GM18861 (cell line): ENCODE data around the gene MMS19.
A peak's percentile ranks its signal among the peaks of the same experiment; 100 is the strongest.
"Not testable (repeated sequence)": the region's sequence is repeated elsewhere in the genome, so short reads cannot be mapped to it uniquely, and the experiment has no call there.

ENCODE experiments used
- ATAC-seq: cut with Tn5 transposase; IDR thresholded peaks from one replicate; pipeline ENCODE4 v1.9.1; 2021; ENCODE audit not compliant: unreplicated experiment

The MMS19 gene

DNA sequence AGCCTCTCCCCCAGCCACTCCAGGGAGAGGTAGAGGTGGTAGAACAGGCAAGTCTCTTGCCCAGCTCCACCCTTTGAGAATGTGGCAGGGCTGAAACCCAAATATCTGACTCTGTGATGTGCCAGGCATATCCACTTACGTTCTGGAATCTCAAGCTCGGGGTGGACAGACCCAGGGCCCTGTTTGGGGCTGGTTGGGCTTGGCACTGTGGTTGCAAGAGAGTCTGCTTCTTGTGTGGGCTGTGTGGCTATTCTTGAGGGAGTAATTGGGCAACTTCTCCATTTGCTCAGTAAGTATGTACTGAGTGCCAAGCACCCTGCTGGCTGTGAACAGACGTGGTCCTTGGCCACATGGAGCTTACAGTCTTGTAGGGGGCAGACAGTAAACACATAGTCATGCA lies 5.2 kb upstream of the MMS19 start:
- no peak for ATAC-seq

DNA sequence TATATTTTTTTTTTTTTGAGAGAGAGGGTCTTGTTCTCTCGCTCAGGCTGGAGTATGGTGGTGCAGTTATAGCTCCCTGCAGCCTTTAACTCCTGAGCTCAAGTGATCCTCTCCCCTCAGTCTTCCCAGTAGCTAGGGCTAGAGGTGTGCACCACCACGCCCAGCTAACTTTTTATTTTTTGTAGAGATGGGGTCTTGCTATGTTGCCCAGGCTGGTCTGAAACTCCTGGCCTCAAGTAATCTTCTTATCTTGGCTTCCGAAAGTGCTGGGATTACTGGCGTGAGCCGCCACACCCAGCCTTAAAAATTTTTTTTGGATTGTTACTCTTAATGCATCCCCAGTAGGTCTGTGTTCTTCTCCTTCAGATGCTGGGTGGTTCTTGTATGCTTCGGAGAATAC lies 4.7 kb upstream of the MMS19 start:
- no peak for ATAC-seq

DNA sequence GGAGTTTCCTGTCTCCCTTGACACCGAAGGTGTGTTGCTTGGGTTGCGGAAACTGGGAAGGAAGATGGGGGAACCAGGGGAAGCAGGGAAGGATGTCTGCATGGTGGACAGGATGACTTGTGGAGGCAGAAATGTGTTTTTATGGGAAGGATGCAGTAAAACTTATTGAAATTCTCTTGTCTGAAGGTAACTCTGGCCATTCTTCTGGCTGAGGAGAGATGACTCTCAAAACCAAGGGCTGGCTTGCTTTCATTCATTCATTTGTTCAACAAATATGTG lies 2.0 kb upstream of the MMS19 start:
- no peak for ATAC-seq

- ATAC-seq: no peak
Measured at GRCh38 chr10:97499561-97500296, 1.5 kb upstream of the MMS19 start.

DNA sequence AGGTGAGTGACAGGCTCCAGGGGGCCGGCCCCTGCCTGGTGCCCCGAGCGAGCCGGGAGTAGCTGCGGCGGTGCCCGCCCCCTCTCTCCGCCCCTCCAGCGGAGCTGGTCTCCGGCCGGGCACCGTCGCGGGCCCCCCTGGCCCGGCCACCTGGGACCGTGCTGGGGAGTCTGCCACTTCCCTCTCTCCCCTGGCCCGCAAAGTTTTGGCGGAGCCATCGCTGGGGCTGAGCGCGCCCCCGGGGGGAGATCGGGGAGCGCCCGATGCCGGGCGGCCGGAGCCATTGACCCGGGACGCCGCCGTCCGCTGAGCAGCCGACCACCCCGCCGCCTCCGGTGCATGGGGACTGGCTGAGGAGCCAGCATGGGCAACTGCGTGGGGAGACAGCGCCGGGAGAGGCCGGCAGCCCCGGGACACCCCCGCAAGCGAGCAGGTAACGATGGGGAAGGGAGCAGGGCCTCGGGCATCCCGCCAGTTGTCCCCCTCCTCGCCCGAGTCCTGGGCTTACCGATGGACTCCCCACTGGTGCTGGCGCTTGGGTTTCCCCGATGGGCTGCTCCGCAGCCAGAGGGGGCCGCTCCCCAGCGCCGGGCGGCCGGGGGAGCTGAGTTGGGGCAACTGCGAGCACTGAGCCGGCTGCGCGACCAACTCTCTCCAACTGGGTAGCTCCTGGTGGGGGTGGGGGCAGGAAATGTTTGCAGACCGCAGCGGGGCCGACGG lies 779 bp upstream of the MMS19 start, which contains the start of gene UBTD1:
TSS of gene UBTD1 (plus strand) at position 84 of the 720 bp plus-strand sequence. CDS start at position 364, 280 bp downstream.
- ATAC-seq: no peak

GRCh38 chr10:97497572-97498075 lies 598 bp downstream of the MMS19 start:
- peak; percentile 22 for ATAC-seq

DNA sequence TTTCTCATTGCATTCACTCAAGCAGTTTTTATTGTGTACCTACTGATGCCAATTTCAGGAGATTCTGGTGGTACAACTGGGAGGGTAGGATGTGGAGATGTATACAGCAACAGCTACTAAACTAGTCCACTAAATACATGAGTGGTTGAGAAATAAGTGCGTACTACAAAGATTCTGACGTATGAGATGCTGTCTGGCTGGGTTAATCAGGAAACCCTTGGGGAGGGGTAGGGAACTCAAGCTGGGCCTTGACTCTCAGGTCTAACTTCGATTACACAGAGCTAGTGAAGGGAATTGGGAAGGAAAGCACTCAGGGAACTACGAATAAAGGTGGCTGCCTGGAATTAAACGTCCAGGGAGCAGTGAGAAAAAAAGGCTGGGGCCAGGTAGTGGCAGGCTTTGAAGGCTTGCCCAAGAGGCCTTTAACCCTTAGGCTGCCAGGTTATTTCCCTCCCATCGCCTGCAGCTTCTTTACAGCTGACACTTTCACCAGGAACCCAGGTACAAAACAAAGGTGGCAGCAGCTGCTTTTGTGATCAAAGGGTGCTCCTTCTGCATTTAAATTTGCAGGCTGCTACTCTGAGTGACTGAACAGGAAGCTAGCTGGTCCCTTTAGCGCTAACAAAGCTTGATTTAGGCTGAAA lies 3.2 kb downstream of the MMS19 start:
- no peak for ATAC-seq

GRCh38 chr10:97494151-97494550 lies 4.1 kb downstream of the MMS19 start:
- ATAC-seq: no peak

DNA sequence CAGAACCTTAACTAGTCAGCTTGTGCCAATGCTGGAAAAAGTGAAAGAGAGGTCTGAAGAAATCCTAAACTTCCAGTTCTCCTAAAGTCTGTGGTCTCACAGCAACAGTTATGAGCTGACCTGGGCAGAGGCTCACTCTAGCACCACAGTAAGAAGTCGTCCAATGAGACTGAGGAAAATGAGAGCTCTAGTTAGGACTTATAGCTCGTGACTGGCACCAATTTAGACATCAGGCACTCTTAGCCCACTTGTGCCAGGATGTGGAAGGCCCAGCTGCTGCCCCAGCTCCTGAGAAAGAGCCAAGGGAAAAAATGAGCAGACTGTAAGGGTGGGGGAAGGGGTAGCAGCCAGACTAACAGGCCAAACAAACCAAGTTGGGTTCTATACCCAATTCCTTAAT lies 7.6 kb downstream of the MMS19 start:
- ATAC-seq: no peak

- no peak for ATAC-seq
Measured at GRCh38 chr10:97485647-97486281, 12.5 kb downstream of the MMS19 start.

GRCh38 chr10:97483921-97484320 lies 14.3 kb downstream of the MMS19 start:
- no peak for ATAC-seq

GRCh38 chr10:97483506-97483905 lies 14.7 kb downstream of the MMS19 start:
- ATAC-seq: no peak

GRCh38 chr10:97482381-97482780 lies 15.8 kb downstream of the MMS19 start:
- ATAC-seq: no peak

- ATAC-seq: no peak
Measured at GRCh38 chr10:97481071-97481470, 17.2 kb downstream of the MMS19 start.

- ATAC-seq: no peak
Measured at GRCh38 chr10:97479939-97480338, 18.3 kb downstream of the MMS19 start.

- ATAC-seq: not testable (repeated sequence)
Measured at GRCh38 chr10:97479410-97479809, 18.8 kb downstream of the MMS19 start.

DNA sequence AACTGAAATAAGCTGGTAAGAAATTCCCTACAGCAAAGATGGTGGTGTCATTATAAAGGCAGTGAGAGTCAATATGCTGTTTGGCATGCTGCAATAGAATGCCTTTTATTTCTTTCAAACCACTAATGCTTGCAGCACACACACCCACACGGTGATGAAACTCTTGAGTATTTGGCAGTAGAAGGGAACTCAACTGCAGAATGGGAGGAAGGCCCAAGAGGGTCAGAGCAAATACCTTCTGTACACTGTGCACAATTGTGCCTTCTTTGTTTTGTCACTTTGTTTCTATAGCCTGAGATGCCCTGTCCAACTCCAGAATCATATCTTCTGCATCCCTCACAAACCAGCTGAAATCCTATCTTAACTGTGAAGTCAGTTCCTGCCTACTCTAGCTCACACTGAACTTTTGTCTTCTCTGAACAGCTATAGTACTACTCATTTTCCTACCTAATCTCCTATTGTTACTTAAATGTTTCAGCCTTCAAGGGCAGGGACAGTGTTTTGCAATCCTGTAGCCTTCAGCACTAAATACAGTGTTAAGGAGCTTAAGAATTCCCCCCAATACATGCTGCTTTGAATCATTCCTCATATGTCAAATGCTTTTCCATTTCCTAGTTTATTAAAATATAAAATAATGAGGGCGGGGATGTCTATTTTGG lies 22.2 kb downstream of the MMS19 start:
- no peak for ATAC-seq

DNA sequence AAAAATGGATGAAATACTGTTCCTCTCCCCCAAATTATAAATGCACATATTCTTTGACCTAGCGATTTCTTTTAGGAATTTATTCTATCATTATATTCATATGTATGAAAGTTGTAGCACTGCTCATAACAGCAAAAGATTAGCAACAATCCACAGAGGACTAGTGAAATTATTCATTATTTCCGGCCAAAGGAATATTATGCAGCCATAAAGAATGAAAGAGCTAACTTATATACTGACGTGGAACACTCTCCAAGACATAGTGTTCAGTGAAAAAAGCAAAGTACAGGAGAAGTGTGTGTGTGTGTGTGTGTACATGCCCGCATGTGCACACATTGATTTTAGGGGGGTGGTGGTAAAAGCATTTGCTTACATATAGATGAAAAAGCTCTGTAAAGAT lies 23.3 kb downstream of the MMS19 start:
- ATAC-seq: no peak

DNA sequence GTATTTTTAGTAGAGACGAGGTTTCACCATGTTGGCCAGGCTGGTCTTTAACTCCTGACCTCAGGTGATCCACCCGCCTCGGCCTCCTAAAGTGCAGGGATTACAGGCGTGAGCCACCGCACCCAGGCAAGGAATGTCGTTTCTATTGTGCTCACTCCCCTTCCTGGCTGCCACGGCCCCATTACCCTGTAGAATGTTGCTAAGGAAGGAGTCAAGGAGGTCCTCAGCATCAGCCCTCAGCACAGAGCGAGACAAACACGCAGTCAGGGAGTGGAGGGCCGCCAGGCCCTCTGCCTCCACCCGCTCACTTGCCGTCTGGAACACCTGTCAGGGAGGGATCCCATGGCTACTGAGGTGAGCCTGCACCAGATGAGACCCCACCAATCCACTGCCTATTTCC lies 29.4 kb downstream of the MMS19 start:
- not testable (repeated sequence) for ATAC-seq

DNA sequence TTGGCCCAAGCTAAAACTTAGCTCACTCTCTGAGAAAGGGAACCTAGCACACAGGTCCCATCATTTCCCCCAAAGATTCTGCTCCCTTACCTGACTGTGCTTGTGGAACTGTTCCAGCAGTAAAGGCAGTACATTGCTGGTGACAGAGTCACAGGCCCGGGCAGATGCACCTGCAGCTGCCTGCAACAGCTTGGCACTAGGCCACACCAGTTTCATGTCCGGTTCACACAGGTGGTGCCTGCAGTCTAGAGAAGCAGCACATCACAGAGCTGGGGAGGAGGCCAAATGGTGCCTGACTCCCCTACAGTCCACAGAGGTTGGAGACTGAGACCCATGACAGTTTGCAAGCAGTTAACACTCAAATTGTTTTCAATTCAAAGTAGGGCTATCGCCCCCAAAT lies 30.1 kb downstream of the MMS19 start:
- no peak for ATAC-seq

DNA sequence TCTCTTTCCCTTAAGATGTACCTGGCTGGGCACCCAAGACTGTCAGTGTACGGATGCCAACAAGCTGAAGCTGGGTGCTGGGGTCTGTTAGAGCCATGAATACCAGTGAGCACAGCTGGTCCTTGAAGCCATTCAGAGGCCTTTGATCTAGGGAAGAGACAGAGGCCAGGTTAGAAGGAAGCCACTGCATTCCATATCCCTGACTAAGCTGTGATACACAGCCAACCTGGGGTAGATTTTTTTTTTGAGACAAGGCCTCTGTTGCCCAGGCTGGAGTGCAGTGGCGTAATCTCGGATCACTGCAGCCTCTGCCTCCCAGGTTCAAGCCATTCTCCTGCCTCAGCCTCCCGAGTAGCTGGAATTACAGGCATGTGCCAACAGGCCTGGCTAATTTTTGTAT lies 31.5 kb downstream of the MMS19 start:
- no peak for ATAC-seq
